Peyer's patch (tissue), 4 donors: ENCODE data around the gene SLC39A1. TPM values are rescaled to one million over a fixed set of nuclear protein-coding genes. Genes with fewer than 3 reads are reported as not detected.

ENCODE experiments used
- DNase-seq, 3 donors: peaks; one replicate each; pipeline ENCODE4 v3.0.0-alpha.2; 2017 to 2019
- H3K27ac ChIP-seq, 4 donors: fragments of 200-600 bp; sonication (generic); one replicate each; pipeline ENCODE4 v1.5.1; 2016 to 2019
- H3K27me3 ChIP-seq, 2 donors: fragments of 200-600 bp; sonication (generic); one replicate each; pipeline ENCODE4 v1.5.1; 2019
- H3K36me3 ChIP-seq, 3 donors: fragments of 200-600 bp; sonication (generic); one replicate each; pipeline ENCODE4 v1.5.1; 2016 to 2019
- H3K4me1 ChIP-seq, 4 donors: fragments of 200-600 bp; sonication (generic); one replicate each; pipeline ENCODE4 v1.5.1; 2016 to 2019
- H3K4me3 ChIP-seq, 4 donors: fragments of 200-600 bp; sonication (generic); 1 replicate in 3 of 4; 2 replicates in 1 of 4; pipeline ENCODE4 v1.5.1; 2016 to 2019; ENCODE audit warnings: mild to moderate bottlenecking in 1 of 4
- H3K9me3 ChIP-seq, 4 donors: fragments of 200-600 bp; sonication (generic); one replicate each; pipeline ENCODE4 v1.5.1; 2016 to 2019; ENCODE audit warnings: mild to moderate bottlenecking in 1 of 4
- CTCF ChIP-seq, 6 experiments: fragments of 450-650 bp in 4 of 6; fragments of 200-600 bp in 2 of 6; sonication (generic) in 1 of 6; IDR thresholded peaks; one replicate each; pipeline ENCODE4 v1.5.1; 2017 to 2019; ENCODE audit warnings: antibody characterized with exemption in 6 of 6, mild to moderate bottlenecking in 3 of 6, moderate library complexity in 1 of 6
- POLR2A ChIP-seq, 2 donors: fragments of 450-650 bp; IDR thresholded peaks; one replicate each; pipeline ENCODE4 v1.5.1; 2017; ENCODE audit warnings: antibody characterized with exemption in 2 of 2, mild to moderate bottlenecking in 2 of 2, moderate library complexity in 2 of 2
- total RNA-seq, 4 donors: library from RNA; depleted of rRNA; stranded (reverse); fragments of >200 nt; gene quantifications; one replicate each; pipeline ENCODE4 v1.1.0, GENCODE V29; 2016

SLC39A1 gene
- total RNA-seq, 4 donors from 2014 or later, result 20.6 to 73.0 (median 60.1) TPM

- Histone ChIP-seq H3K4me3 (peak overlapping the region; percentile 60 to 79 (median 72)), H3K36me3 (peaks cover 0 to 14% (median 0%) of the 10 kb centered on the region in 3 donors), H3K9me3 (no peaks in the 10 kb centered on the region), H3K27me3 (no peaks in the 10 kb centered on the region), H3K4me1 (peaks cover 0 to 47% (median 10%) of the 10 kb centered on the region in 4 donors), H3K27ac (peak overlapping the region; percentile 87 to 96 (median 92))
- TF ChIP-seq POLR2A (IDR thresholded peaks at IDR 0.05), result no peak
- DNase-seq, result peak in 2 of 3 donors; percentile 66 to 73
Measured at GRCh38 chr1:153963850-153964331, 554 bp upstream of the SLC39A1 start.

- Histone ChIP-seq H3K36me3 (peaks cover 0 to 14% (median 0%) of the 10 kb centered on the region in 3 donors), H3K4me3 (peak overlapping the region; percentile 60 to 79 (median 72)), H3K27ac (peak overlapping the region; percentile 87 to 96 (median 92)), H3K9me3 (no peaks in the 10 kb centered on the region), H3K27me3 (no peaks in the 10 kb centered on the region), H3K4me1 (peaks cover 0 to 41% (median 10%) of the 10 kb centered on the region in 4 donors)
- TF ChIP-seq POLR2A (IDR thresholded peaks at IDR 0.05) (no peak), CTCF (IDR thresholded peaks at IDR 0.05) (no peak)
- DNase-seq, result peak in 2 of 3 donors; percentile 33 to 66
Measured at GRCh38 chr1:153962088-153963029, 978 bp downstream of the SLC39A1 start.

- TF ChIP-seq CTCF (IDR thresholded peaks at IDR 0.05), result no peak
- TF ChIP-seq POLR2A (IDR thresholded peaks at IDR 0.05), result no peak
- H3K27me3 ChIP-seq, result no peaks in the 10 kb centered on the region
- DNase-seq, result no peak
- peak overlapping the region in 3 of 4 donors; percentile 87 to 96 (median 90) for H3K27ac ChIP-seq
- peaks cover 0 to 14% (median 0%) of the 10 kb centered on the region in 3 donors for H3K36me3 ChIP-seq
- H3K9me3 ChIP-seq, result no peaks in the 10 kb centered on the region
- H3K4me1 ChIP-seq, result peaks cover 0 to 49% (median 16%) of the 10 kb centered on the region in 4 donors
- H3K4me3 ChIP-seq, result no peak overlapping the region
Measured at GRCh38 chr1:153961421-153961820, 1.9 kb downstream of the SLC39A1 start.

- Histone ChIP-seq H3K4me1 (peaks cover 0 to 47% (median 20%) of the 10 kb centered on the region in 4 donors), H3K4me3 (no peak overlapping the region), H3K27ac (peak overlapping the region in 3 of 4 donors; percentile 38 to 91 (median 90)), H3K27me3 (no peaks in the 10 kb centered on the region), H3K36me3 (peaks cover 0 to 14% (median 0%) of the 10 kb centered on the region in 3 donors), H3K9me3 (no peaks in the 10 kb centered on the region)
- TF ChIP-seq CTCF (IDR thresholded peaks at IDR 0.05), result no peak
- no peak for TF ChIP-seq POLR2A (IDR thresholded peaks at IDR 0.05)
- no peak for DNase-seq
Measured at GRCh38 chr1:153960206-153960605, 3.1 kb downstream of the SLC39A1 start.

DNA sequence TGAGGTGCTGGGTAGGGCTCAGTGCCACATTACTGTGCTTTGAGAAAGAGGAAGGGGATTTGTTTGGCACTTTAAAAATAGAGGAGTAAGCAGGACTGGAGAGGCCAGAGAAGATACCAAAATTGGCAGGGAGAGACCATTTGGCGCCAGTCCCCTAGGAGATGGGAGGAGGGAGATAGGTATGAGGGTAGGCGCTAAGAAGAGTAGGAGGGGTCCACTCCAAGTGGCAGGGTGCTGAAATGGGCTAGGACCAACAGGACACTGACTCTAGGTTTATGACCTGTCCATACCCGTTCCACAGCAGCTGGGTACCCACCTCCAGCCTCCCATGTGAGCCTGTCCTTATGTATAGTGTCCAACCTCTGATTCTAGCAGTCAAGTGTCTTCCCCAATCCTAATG, 3.9 kb downstream of the SLC39A1 start:
- peaks cover 0 to 20% (median 0%) of the 10 kb centered on the region in 3 donors for H3K36me3 ChIP-seq
- no peak for DNase-seq
- TF ChIP-seq POLR2A (IDR thresholded peaks at IDR 0.05) (no peak), CTCF (IDR thresholded peaks at IDR 0.05) (no peak)
- H3K4me1 ChIP-seq, result peaks cover 0 to 43% (median 20%) of the 10 kb centered on the region in 4 donors
- no peaks in the 10 kb centered on the region for H3K27me3 ChIP-seq
- H3K4me3 ChIP-seq, result no peak overlapping the region
- peak overlapping the region in 3 of 4 donors; percentile 38 to 91 (median 90) for H3K27ac ChIP-seq
- H3K9me3 ChIP-seq, result no peaks in the 10 kb centered on the region

DNA sequence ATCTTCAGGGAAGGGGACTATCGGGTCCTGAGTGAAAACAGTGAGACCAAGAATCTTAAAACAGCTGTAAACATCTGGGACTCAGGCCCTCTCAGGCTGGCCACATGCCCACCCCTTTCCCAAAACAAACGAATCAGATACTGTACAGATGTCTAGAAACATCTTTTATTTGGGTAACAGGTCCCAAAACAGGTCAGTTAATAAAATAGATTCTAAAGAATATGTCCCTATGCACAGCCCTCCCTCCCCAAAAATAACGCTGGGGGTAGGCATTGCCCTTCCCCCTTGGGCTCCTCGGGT, 4.4 kb downstream of the SLC39A1 start:
- H3K4me1 ChIP-seq, result peaks cover 0 to 37% (median 18%) of the 10 kb centered on the region in 4 donors
- TF ChIP-seq POLR2A (IDR thresholded peaks at IDR 0.05) (no peak), CTCF (IDR thresholded peaks at IDR 0.05) (no peak)
- peak overlapping the region in 3 of 4 donors; percentile 21 to 97 (median 81) for H3K4me3 ChIP-seq
- H3K27me3 ChIP-seq, result no peaks in the 10 kb centered on the region
- H3K27ac ChIP-seq, result peak overlapping the region; percentile 90 to 100 (median 92)
- no peak for DNase-seq
- no peaks in the 10 kb centered on the region for H3K9me3 ChIP-seq
- H3K36me3 ChIP-seq, result peaks cover 0 to 26% (median 0%) of the 10 kb centered on the region in 3 donors
